ENCODE measurements around the gene KRTAP4-1. TPM values are rescaled to one million over a fixed set of nuclear protein-coding genes. Genes with fewer than 3 reads are reported as not detected.

KRTAP4-1 gene
- total and polyA plus RNA-seq, 2 of the 13 experiments (the other 11 are each of a cell fraction or from before 2014, with no cell fraction given): not detected

GRCh38 chr17:41185001-41185400 is 290 bp upstream of the KRTAP4-1 start:
- BruUV-seq (replicated peaks): no TSS peak
- H3K27ac ChIP-seq (ENCODE audit: extremely low read length, insufficient read depth, low read length): no peak overlapping the region
- 0 out of 5 replicates have a peak, but pooled peaks cover 0 to 2% of the 10 kb centered on the region in 2 experiments for H3K27me3 ChIP-seq (ENCODE audit: control insufficient read depth in 1 of 2, insufficient read depth in 2 of 2, low read length in 2 of 2)
- in situ Hi-C loops (cut with HindIII; ENCODE audit: extremely low pct_ligation_motif_present, low pct_unique_long_range_greater_than_20kb) (no loop called here), intact Hi-C loops (cut with micrococcal nuclease; ENCODE audit: unreplicated experiment) (no loop called here)
- no peak overlapping the region for H3K4me3 ChIP-seq (replicated peaks in 1 of 3; ENCODE audit: insufficient read depth in 1 of 3, low read depth in 2 of 3, low read length in 3 of 3)
- WGBS (ENCODE audit: low lambda C conversion rate): 0% methylated on average over 1 of the region's 1 CpG
- no peaks in the 10 kb centered on the region for H3K4me1 ChIP-seq (ENCODE audit: insufficient read depth, low read length)
- FAIRE-seq (no peak), DNase-seq (ENCODE audit: low spot score) (no peak), ATAC-seq (no peak)
- no peaks in the 10 kb centered on the region for H3K36me3 ChIP-seq (replicated peaks in 1 of 2; ENCODE audit: control insufficient read depth in 1 of 2, insufficient read depth in 2 of 2, low read length in 2 of 2)
- ChIA-PET POLR2A (no interaction called here), CTCF (ENCODE audit: low intra/inter-chr PET ratio, low total read pairs) (no interaction called here)
- H3K79me2 ChIP-seq (ENCODE audit: insufficient read depth, low read length): no peaks in the 10 kb centered on the region
- H3K4me2 ChIP-seq (ENCODE audit: low read depth, low read length): no peak overlapping the region
- TF ChIP-seq MYPOP (CRISPR knock-in tag; IDR thresholded peaks at IDR 0.05) (no peak), SYNCRIP (IDR thresholded peaks at IDR 0.05; ENCODE audit: insufficient read depth, low read depth, low read length) (no peak), ZNF317 (CRISPR knock-in tag; IDR thresholded peaks at IDR 0.05) (no peak), ZNF33B (CRISPR knock-in tag; IDR thresholded peaks at IDR 0.05) (no peak), ARID4A (CRISPR knock-in tag; IDR thresholded peaks at IDR 0.05; ENCODE audit: borderline replicate concordance) (no peak), ZNF431 (CRISPR knock-in tag; IDR thresholded peaks at IDR 0.05; ENCODE audit: borderline replicate concordance, low read depth) (no peak), SIX1 (CRISPR knock-in tag; IDR thresholded peaks at IDR 0.05; ENCODE audit: borderline replicate concordance) (no peak), BRCA1 (CRISPR knock-in tag; IDR thresholded peaks at IDR 0.05) (no peak), ZNF546 (CRISPR knock-in tag; conservative IDR thresholded peaks at IDR 0.05) (no peak), ZNF276 (CRISPR knock-in tag; IDR thresholded peaks at IDR 0.05; ENCODE audit: low read depth) (no peak), ELF3 (CRISPR knock-in tag; IDR thresholded peaks at IDR 0.05) (no peak), RBM39 (IDR thresholded peaks at IDR 0.05; ENCODE audit: low read depth, low read length, poor library complexity, severe bottlenecking) (no peak), CREBL2 (CRISPR knock-in tag; IDR thresholded peaks at IDR 0.05; ENCODE audit: borderline replicate concordance) (no peak), ZNF138 (CRISPR knock-in tag; IDR thresholded peaks at IDR 0.05; ENCODE audit: low read depth) (no peak), ZNF782 (CRISPR knock-in tag; IDR thresholded peaks at IDR 0.05; ENCODE audit: borderline replicate concordance) (no peak)
- H3K9ac ChIP-seq (ENCODE audit: insufficient read depth, low read depth, low read length): no peak overlapping the region
- no peaks in the 10 kb centered on the region for H4K20me1 ChIP-seq (ENCODE audit: insufficient read depth, low read length)
- H2AFZ ChIP-seq (ENCODE audit: low read length): no peak overlapping the region
- H3K9me3 ChIP-seq (ENCODE audit: low read length): no peaks in the 10 kb centered on the region

All from HepG2 (cell line).